HEK293T (cell line): ENCODE measurements around the gene SLC25A21.
A peak's percentile ranks its signal among the peaks of the same experiment; 100 is the strongest.

Experiments used
- CTCF ChIA-PET: fragments of 350-600 bp; formaldehyde crosslinking; extraction: SDS; loops from one replicate; lab custom pipeline; 2021; ENCODE audit warnings: antibody characterized with exemption, inconsistent platforms; lab: Yijun Ruan, JAX
- POLR2A ChIA-PET: fragments of 350-600 bp; formaldehyde crosslinking; extraction: SDS; loops from one replicate; lab custom pipeline; 2020; ENCODE audit warnings: antibody characterized with exemption, inconsistent platforms; lab: Yijun Ruan, JAX
- DNase-seq: peaks from one replicate; pipeline ENCODE4 v3.0.0; 2012; ENCODE audit warnings: mixed read lengths; ENCODE audit errors: extremely low spot score
- ARNT ChIP-seq: fragments of 450-650 bp; IDR thresholded peaks from 2 replicates; pipeline ENCODE4 v1.6.1; 2017; ENCODE audit warnings: mild to moderate bottlenecking
- BHLHE40 ChIP-seq: fragments of 450-650 bp; IDR thresholded peaks from 2 replicates; pipeline ENCODE4 v1.6.1; 2016; ENCODE audit warnings: mild to moderate bottlenecking, moderate library complexity, borderline replicate concordance
- CTBP1 ChIP-seq: fragments of 450-650 bp; IDR thresholded peaks from 2 replicates; pipeline ENCODE4 v1.6.1; 2016; ENCODE audit warnings: borderline replicate concordance
- ELF4 ChIP-seq: fragments of 450-650 bp; IDR thresholded peaks from 2 replicates; pipeline ENCODE4 v1.6.1; 2017; ENCODE audit warnings: antibody characterized with exemption
- FOXA1 ChIP-seq: fragments of 450-650 bp; IDR thresholded peaks from 2 replicates; pipeline ENCODE4 v1.6.1; 2016; ENCODE audit warnings: mild to moderate bottlenecking
- FOXK2 ChIP-seq: fragments of 450-650 bp; IDR thresholded peaks from 2 replicates; pipeline ENCODE4 v1.6.1; 2016; ENCODE audit warnings: mild to moderate bottlenecking
- FOXM1 ChIP-seq: fragments of 450-650 bp; IDR thresholded peaks from 2 replicates; pipeline ENCODE4 v1.6.1; 2017; ENCODE audit warnings: mild to moderate bottlenecking, borderline replicate concordance
- HDGF ChIP-seq: fragments of 450-650 bp; IDR thresholded peaks from 2 replicates; pipeline ENCODE4 v1.6.1; 2017; ENCODE audit warnings: antibody characterized with exemption, borderline replicate concordance
- L3MBTL2 ChIP-seq: fragments of 450-650 bp; conservative IDR thresholded peaks from 2 replicates; pipeline ENCODE4 v1.6.1; 2016; ENCODE audit warnings: mild to moderate bottlenecking
- LEF1 ChIP-seq: fragments of 450-650 bp; IDR thresholded peaks from 2 replicates; pipeline ENCODE4 v1.6.1; 2017; ENCODE audit warnings: mild to moderate bottlenecking, borderline replicate concordance
- NFRKB ChIP-seq: fragments of 450-650 bp; IDR thresholded peaks from 2 replicates; pipeline ENCODE4 v1.6.1; 2016; ENCODE audit warnings: mild to moderate bottlenecking, moderate library complexity
- PKNOX1 ChIP-seq: fragments of 450-650 bp; IDR thresholded peaks from 2 replicates; pipeline ENCODE4 v1.6.1; 2016
- SP1 ChIP-seq: fragments of 450-650 bp; IDR thresholded peaks from 2 replicates; pipeline ENCODE4 v1.6.1; 2017
- SUZ12 ChIP-seq: fragments of 450-650 bp; IDR thresholded peaks from 2 replicates; pipeline ENCODE4 v1.6.1; 2016; ENCODE audit warnings: mild to moderate bottlenecking
- TARDBP ChIP-seq: fragments of 450-650 bp; IDR thresholded peaks from 2 replicates; pipeline ENCODE4 v1.6.1; 2016
- ZNF384 ChIP-seq: fragments of 450-650 bp; IDR thresholded peaks from 2 replicates; pipeline ENCODE4 v1.6.1; 2016

The SLC25A21 gene

GRCh38 chr14:36939265-36939664, 233.1 kb downstream of the SLC25A21 start:
- POLR2A ChIA-PET, result no interaction called here
- TF ChIP-seq CTBP1 (peak; percentile 84), FOXK2 (no peak), SP1 (no peak), SUZ12 (no peak), FOXA1 (no peak), BHLHE40 (no peak), ARNT (peak; percentile 35; the same call in 1 of the 2 replicates), PKNOX1 (peak; percentile 97), TARDBP (no peak), NFRKB (no peak), ELF4 (no peak), ZNF384 (peak; percentile 78)
- CTCF ChIA-PET, result interaction anchor here (0.7 to 1.3 kb wide), 2 partner anchors 109 to 191 kb away, joined by 3 to 4 read pairs; no protein-coding TSS in a partner anchor
- no peak for DNase-seq

GRCh38 chr14:36938678-36939077, 233.7 kb downstream of the SLC25A21 start:
- no peak for TF ChIP-seq SP1
- TF ChIP-seq ELF4, result no peak
- TF ChIP-seq CTBP1, result no peak
- no peak for TF ChIP-seq BHLHE40
- TF ChIP-seq FOXA1, result no peak
- no peak for TF ChIP-seq NFRKB
- TF ChIP-seq PKNOX1, result no peak
- no peak for TF ChIP-seq L3MBTL2
- TF ChIP-seq FOXK2, result no peak
- TF ChIP-seq ZNF384, result no peak
- TF ChIP-seq LEF1, result no peak
- no peak for DNase-seq
- CTCF ChIA-PET, result interaction anchor here (0.6 to 1.3 kb wide), 2 partner anchors 191 to 1511 kb away, joined by 3 read pairs; no protein-coding TSS in a partner anchor
- POLR2A ChIA-PET, result no interaction called here

- TF ChIP-seq LEF1, result no peak
- TF ChIP-seq ARNT, result no peak
- TF ChIP-seq SP1, result no peak
- no peak for TF ChIP-seq FOXM1
- TF ChIP-seq SUZ12, result no peak
- no peak for TF ChIP-seq HDGF
- TF ChIP-seq BHLHE40, result no peak
- no peak for TF ChIP-seq ELF4
- no peak for TF ChIP-seq FOXK2
- TF ChIP-seq FOXA1, result no peak
- no peak for TF ChIP-seq CTBP1
- no peak for DNase-seq
- ChIA-PET CTCF (interaction anchor here (0.6 to 1.2 kb wide), 3 partner anchors 49 to 214 kb away, joined by 3 read pairs; no protein-coding TSS in a partner anchor), POLR2A (no interaction called here)
Observed at GRCh38 chr14:36935976-36936678, 236.3 kb downstream of the SLC25A21 start.

GRCh38 chr14:36934304-36934703, 238.1 kb downstream of the SLC25A21 start:
- TF ChIP-seq ZNF384 (peak; percentile 88), HDGF (no peak), PKNOX1 (peak; percentile 82)
- ChIA-PET POLR2A (interaction anchor here (1.1 kb wide), 1 partner anchor 11 kb away, joined by 4 read pairs; no protein-coding TSS in a partner anchor), CTCF (interaction anchor here (0.6 to 0.7 kb wide), 3 partner anchors 35 to 289 kb away, joined by 3 read pairs; no protein-coding TSS in a partner anchor)
- no peak for DNase-seq

GRCh38 chr14:36931791-36932190, 240.6 kb downstream of the SLC25A21 start:
- TF ChIP-seq FOXK2 (no peak), ZNF384 (no peak), NFRKB (no peak), FOXA1 (no peak), FOXM1 (no peak), ARNT (no peak), HDGF (no peak), BHLHE40 (no peak)
- CTCF ChIA-PET, result no interaction called here
- no peak for DNase-seq
- POLR2A ChIA-PET, result no interaction called here

GRCh38 chr14:36928432-36928831, 244.0 kb downstream of the SLC25A21 start:
- POLR2A ChIA-PET, result no interaction called here
- TF ChIP-seq L3MBTL2, result no peak
- no peak for TF ChIP-seq TARDBP
- no peak for TF ChIP-seq LEF1
- TF ChIP-seq SP1, result no peak
- TF ChIP-seq ARNT, result 0 out of 2 replicates have a peak, but pooled peaks have one; percentile 42
- TF ChIP-seq FOXM1, result no peak
- no peak for TF ChIP-seq CTBP1
- no peak for TF ChIP-seq FOXK2
- peak; percentile 1; the same call in 1 of the 2 replicates for TF ChIP-seq PKNOX1
- no peak for DNase-seq
- CTCF ChIA-PET, result no interaction called here
